Measurements from ENCODE around the gene NOL4L.

The NOL4L gene

DNA sequence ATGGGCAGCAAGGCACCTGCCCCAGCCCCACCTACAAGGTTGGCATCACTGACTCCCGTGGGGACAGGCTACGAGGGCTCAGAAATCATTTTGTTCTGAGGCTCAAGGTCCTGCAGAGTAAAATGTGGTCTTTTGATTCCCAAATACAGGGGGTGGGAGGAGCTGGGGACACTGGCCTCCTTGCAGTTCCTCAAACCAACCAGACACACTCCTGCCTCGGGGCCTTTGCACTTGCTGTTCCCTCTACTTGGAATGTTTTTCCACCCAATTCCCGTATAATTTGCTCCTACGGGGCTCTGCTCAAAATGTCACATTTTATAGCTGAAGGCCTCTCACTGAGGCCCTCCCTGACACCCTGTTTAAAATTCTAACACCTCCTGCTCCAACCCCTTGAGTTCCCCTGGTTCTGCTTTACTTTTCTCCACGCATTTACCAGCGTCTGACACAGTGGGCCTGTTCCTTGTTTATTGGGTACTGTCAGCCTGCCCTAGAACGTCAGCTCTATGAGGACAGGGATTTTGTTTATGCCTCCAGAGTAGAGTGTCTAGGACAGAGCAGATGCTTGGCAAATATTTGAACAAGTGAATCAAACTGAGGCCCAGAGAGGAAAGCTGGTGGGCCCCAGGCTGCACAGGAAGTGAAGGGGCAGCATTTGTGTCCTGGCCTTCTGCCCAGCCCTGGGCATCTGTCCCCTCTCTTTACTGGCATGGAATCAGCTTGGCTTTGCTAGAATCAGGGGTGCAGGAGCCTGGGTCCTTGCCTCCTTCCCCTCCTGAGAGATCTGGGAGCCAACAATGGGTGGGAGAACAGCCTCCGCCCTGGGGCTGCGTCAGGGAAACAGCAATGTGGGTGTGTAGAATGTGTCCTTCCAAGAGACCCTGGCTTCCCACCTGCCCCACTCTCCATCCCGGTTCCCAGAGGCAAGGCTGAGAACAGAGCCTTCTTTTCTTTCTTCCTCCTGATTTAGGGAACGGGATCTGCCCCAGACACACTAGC is 18.5 kb downstream of the NOL4L start:
- TF ChIP-seq, protein P1, sequence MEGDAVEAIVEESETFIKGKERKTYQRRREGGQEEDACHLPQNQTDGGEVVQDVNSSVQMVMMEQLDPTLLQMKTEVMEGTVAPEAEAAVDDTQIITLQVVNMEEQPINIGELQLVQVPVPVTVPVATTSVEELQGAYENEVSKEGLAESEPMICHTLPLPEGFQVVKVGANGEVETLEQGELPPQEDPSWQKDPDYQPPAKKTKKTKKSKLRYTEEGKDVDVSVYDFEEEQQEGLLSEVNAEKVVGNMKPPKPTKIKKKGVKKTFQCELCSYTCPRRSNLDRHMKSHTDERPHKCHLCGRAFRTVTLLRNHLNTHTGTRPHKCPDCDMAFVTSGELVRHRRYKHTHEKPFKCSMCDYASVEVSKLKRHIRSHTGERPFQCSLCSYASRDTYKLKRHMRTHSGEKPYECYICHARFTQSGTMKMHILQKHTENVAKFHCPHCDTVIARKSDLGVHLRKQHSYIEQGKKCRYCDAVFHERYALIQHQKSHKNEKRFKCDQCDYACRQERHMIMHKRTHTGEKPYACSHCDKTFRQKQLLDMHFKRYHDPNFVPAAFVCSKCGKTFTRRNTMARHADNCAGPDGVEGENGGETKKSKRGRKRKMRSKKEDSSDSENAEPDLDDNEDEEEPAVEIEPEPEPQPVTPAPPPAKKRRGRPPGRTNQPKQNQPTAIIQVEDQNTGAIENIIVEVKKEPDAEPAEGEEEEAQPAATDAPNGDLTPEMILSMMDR (IDR thresholded peaks at IDR 0.05; ENCODE audit: control insufficient read depth, extremely low read depth, insufficient read depth), result no peak
- DNase-seq (ENCODE audit: low read depth), result no peak
- H3K4me3 ChIP-seq (ENCODE audit: low read depth, low read length), result no peak overlapping the region

DNA sequence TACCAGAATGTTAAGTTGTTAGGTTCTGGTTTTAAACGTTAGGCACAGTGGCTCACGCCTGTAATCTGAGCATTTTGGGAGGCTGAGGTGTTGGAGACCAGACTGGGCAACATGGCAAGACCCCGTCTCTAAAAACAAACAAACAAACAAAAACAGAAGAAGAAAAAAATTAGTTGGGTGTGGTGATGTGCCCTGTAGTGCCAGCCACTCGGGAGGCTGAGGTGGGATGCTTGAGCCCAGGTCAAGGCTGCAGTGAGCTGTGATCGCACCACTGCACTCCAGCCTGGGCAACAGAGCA is 19.4 kb downstream of the NOL4L start:
- TF ChIP-seq, protein P1 (IDR thresholded peaks at IDR 0.05; ENCODE audit: control insufficient read depth, extremely low read depth, insufficient read depth), result no peak
- H3K4me3 ChIP-seq (ENCODE audit: low read depth, low read length), result no peak overlapping the region
- DNase-seq (ENCODE audit: low read depth), result no peak

DNA sequence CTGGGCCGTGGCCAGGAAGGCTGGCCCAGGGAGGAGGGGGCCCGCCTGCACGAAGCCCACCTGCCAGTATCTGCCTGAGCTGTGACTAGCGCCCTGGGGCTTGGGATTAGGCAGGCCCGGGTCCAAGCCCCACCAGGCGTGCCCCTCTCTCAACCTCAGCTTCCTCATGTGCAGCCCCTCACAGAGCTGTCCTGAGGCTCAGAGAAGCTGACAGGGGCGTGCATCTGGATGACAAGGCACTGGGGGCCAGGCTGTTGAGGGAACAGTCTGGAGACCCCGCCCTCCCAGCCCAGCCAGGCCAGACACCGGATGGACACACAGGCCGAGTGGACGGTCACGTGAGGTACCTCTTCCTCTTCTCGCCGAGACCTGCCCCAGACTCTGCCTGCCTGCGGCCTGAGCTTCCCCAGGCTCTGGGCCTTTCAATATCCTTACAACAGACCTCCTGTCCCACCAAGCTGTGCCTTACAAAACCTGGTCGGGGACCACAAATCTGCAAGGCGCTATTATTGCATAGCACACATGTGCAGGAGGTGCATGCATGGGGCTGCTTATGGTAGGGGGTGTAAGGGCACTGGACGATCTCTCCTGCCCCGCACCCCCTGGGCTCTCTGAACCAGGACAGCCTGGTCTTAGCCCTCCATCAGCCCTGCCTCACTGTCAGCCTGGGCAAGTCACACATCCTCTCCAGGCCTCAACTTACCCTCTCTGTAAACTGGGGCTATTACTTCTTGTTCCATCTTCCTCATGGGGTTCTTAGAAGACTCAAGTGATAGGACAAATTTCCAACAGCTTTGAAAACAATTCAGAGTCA is 20.0 kb downstream of the NOL4L start:
- no peak overlapping the region for H3K4me3 ChIP-seq (ENCODE audit: low read depth, low read length)
- TF ChIP-seq, protein P1 (IDR thresholded peaks at IDR 0.05; ENCODE audit: control insufficient read depth, extremely low read depth, insufficient read depth), result no peak
- no peak for DNase-seq (ENCODE audit: low read depth)

DNA sequence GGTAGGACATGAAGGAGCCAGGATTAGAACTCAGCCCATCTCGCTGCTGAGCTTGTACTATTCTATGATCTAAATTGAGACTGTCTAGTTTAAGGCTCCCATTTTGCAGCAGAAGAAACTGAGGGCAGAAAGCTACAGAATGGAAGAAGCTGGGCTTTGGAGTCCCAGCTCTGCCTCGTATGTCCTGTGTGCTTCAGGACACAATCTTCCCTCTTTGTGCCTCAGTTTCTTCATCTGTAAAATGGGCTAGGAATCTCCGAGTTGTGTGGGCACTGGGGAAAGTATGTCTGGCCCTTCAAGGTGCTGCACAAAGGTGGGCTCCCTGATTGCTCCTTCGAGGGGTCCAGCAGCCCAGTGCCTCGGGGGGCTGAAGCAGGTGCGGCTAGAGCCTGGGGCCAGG is 20.7 kb downstream of the NOL4L start:
- no peak for DNase-seq (ENCODE audit: low read depth)
- no peak overlapping the region for H3K4me3 ChIP-seq (ENCODE audit: low read depth, low read length)
- TF ChIP-seq, protein P1 (IDR thresholded peaks at IDR 0.05; ENCODE audit: control insufficient read depth, extremely low read depth, insufficient read depth), result no peak

DNA sequence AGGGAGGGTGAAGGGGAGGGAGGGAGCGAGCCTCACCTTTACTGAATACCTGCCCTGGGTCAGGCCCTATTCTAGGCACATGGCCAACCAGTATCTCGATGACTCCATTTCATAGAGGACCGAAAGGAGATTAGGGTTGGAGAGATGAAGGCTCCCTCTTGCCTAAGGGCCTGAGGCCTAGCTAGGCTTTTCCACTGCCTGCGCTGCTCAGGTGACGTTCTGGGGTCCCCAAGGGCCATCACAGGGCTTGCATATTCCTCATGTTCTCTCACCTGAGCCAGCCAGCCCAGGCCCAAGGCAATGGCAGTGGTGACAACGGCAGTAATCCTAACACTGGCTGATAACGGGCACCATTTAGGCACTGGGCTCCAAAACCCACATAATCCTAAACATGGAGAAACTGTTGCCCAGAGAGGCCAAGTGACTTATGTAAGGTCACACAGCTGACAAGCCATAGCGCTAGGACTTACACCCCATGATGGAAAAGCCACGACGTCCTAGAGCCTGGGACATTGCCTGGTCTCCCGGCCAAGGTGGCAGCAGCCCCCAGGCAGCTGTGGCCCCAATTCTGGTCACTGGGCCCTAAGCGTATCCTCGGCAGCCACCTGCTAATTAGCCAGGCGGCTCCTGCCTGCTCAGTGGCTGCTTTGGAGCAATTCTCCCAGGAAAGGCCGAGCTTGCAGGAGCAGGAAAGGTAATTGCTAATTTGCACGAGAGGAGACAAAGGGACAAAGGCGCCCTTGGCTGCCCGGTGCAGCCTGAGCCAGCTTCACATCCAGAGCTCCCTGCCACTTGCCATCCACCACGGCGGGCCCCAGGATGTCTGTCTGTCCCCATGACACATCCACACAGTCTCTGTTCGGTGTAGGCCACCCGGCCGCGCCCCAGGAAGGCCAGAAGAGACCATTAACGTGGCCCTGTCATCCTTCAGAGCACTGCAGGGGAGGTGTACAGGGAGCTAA is 21.5 kb downstream of the NOL4L start:
- no peak for DNase-seq (ENCODE audit: low read depth)
- H3K4me3 ChIP-seq (ENCODE audit: low read depth, low read length), result no peak overlapping the region
- TF ChIP-seq, protein P1 (IDR thresholded peaks at IDR 0.05; ENCODE audit: control insufficient read depth, extremely low read depth, insufficient read depth), result no peak

DNA sequence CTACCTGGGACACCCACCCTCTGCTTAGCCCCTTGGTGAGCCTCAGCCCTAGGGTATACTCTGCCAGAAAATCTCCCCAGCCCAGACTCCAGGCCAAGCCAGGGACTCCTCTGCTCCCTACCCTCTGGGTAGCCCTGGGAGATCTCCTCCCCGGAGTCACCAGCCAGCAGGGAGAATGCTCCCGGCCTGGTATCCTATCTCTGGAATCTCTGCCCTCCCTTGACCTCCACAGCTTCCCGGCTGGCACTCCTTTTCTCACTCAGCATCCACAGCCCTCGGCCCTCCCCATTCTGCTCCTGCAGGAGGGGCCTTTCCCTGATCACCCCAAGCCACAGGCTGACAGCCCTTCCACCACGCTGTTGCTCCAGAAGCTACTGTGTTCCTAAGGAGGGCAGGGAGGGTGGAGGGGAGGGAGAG is 22.6 kb downstream of the NOL4L start:
- TF ChIP-seq, protein P1 (IDR thresholded peaks at IDR 0.05; ENCODE audit: control insufficient read depth, extremely low read depth, insufficient read depth), result no peak
- H3K4me3 ChIP-seq (ENCODE audit: low read depth, low read length), result no peak overlapping the region
- no peak for DNase-seq (ENCODE audit: low read depth)

All from LNCaP clone FGC (cell line).